ENCODE measurements around the gene RIIAD1.

RIIAD1 gene

DNA sequence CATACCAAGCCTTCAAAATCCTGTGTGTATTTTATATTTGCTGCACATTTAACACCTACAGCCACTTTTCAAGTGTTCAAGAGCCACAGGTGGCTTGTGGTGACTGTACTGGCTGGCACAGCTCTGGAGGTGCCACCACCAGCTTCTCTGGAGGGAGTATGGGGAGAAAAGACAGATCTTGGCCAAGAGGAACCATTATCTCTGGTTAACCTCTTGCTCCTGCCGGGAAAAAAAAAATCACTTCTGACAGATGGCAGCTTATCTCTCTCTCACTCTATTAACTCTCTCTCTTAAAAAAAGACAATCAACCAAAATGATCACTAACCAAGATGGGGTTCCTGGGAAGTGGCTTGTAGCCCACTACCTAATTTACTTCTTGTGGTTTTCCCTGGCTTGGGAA, 1.2 kb upstream of the RIIAD1 start:
- no peak for DNase-seq (ENCODE audit: extremely low spot score)
- CTCF ChIA-PET = no interaction called here
- POLR2A ChIA-PET = interaction anchor here (1.1 kb wide), 1 partner anchor 43 kb away, joined by 4 read pairs; the partner anchor contains the start of gene MRPL9
- TF ChIP-seq HDGF (IDR thresholded peaks at IDR 0.05; ENCODE audit: borderline replicate concordance) (no peak), SUZ12 (IDR thresholded peaks at IDR 0.05) (no peak)

DNA sequence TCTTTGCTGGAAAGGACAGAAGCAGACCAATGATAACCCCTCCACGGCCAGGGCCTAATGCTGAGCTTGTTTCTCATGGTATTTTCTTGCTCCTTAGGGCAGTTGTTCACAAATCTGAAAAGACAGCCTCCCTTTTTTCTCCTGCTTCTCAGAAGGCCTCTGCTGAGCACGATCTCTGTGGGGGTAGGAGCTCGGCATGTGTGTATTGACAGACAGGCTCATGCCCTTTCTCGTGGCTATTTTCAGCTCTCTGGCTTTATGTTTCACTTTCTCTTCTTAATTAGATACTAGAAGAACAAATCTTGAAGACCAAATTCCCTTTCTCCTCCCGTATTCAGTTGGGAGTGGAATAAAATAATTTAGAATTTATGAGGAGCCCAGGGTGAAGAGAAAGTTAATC, 768 bp upstream of the RIIAD1 start:
- no peak for TF ChIP-seq ELF4 (IDR thresholded peaks at IDR 0.05)
- POLR2A ChIA-PET = interaction anchor here (1.1 to 1.2 kb wide), 2 partner anchors 42 to 179 kb away, joined by 3 to 4 read pairs; partner anchors contain the start of gene MRPL9
- DNase-seq (ENCODE audit: extremely low spot score) = no peak
- CTCF ChIA-PET = no interaction called here

DNA sequence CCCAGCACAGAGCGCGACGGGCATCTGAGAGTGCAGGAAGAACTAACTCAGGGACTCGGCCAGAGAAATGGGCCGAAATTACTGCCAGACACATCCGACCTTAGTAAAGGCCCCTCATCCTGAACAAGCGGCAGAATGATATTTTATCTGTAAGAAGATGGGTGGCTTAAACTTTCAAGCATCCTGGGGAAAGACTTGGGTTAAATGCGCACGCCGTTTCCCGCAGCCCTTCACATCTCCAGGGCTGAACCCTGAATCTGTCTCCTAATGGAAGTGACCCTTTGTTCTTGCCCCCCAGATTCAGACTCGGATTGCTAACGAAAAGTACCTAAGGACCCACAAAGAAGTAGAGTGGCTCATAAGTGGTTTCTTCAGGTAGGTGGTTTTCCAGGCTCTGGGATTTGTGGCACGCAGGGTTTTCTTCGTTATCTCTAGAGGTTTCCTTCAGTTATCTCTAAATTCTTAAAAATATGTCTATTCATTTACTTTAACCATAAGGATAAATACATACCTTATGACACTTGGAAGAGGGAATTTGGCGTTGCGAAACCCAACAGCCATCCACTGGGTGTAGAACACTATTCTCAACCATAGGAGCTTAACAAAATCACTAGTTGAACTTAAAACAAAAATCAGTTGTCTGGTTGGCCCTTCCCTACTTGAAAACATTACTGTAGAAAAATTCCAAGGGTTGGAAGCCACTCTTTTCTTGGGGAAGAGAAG, 627 bp downstream of the RIIAD1 start:
- POLR2A ChIA-PET = no interaction called here

DNA sequence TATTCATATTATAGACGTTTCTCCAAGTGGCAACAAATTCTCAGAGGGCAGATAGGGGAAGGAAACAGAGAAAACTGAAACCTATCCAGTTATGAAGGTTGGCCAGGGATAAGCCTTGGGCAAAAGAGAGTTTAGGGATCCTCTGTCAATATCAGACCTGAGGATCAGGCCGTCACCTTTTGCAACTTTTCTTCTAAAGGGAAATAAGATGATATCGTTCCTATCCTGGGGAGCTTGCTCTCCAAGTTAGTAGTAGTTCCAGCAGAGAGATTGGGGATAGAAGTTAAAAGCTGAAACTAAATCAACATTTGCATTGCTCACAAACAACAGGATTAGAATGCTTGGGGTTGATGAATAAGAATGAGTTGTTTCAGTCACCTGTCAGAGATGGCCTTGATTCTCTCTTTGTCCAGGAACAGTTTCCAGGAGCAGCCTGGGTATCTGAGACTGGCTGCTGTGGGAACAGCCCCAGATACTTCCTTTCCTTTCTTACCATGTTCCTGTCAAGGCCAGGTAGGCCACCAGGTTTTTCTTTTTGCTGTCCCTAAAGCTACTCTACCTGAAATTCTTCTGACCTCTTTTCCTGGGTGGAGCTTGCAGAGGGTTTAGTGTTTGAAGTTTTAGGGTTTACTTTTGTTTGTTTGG, 2.5 kb downstream of the RIIAD1 start:
- TF ChIP-seq L3MBTL2 (conservative IDR thresholded peaks at IDR 0.05) = no peak
- TF ChIP-seq HDGF (IDR thresholded peaks at IDR 0.05; ENCODE audit: borderline replicate concordance) = no peak
- TF ChIP-seq CTBP1 (IDR thresholded peaks at IDR 0.05; ENCODE audit: borderline replicate concordance) = no peak
- ChIA-PET POLR2A (no interaction called here), CTCF (interaction anchor here (1.4 kb wide), 1 partner anchor 11 kb away, joined by 3 read pairs; no protein-coding TSS in a partner anchor)
- no peak for DNase-seq (ENCODE audit: extremely low spot score)

More for the DNA sequence above, 627 bp downstream of the RIIAD1 start:
- TF ChIP-seq FOXA1 (IDR thresholded peaks at IDR 0.05) (no peak), NFRKB (IDR thresholded peaks at IDR 0.05) (no peak), SP1 (IDR thresholded peaks at IDR 0.05) (no peak), LEF1 (IDR thresholded peaks at IDR 0.05; ENCODE audit: borderline replicate concordance) (no peak), FOXK2 (IDR thresholded peaks at IDR 0.05) (no peak), ARNT (IDR thresholded peaks at IDR 0.05) (no peak)
- DNase-seq (ENCODE audit: extremely low spot score) = no peak
- CTCF ChIA-PET = interaction anchor here (1.3 kb wide), 1 partner anchor 13 kb away, joined by 3 read pairs; no protein-coding TSS in a partner anchor

DNA sequence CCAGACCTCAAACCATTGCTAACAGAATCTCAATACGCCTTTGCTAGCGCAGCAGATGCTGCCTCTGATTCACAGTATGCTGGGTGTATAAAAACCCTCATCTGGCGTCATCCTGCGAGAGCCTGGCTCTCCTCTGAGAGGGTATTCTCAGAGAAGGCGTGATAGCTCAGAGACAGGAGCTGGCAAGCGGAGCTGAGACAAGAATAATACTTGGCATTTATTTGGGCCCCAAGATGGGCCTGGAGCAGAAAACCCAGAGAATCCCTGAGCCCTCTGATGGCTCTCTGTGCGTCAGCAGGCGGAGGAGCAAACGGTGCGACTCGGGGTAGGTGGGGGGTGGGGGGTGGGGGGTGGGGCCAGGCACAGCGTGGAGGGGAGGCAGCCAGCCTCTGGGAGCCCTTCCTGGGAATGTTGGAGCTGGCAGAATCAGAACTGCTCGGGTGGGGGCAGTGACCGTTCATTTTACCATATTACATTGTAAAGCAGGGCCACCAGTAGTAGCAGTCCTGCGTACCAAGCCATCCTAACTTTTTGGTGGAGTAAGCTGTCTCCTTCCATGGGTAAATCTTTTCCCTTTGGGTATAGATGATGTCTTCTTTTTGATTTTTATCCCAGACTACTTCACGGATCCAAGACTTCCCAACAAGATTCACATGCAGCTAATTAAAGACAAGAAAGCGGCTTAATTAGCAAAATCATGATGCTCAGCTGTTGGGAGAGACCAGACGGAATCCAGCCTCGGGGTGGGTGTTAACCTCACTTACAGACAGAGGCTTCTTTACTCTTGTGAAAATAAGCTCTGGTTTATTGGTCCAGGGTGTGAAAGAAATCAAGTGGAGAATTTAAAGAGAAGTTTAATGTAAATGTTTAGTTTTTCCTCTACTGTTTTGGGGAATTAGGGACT, 7.1 kb downstream of the RIIAD1 start:
- CTCF ChIA-PET = interaction anchor here (0.7 kb wide), 1 partner anchor 427 kb away, joined by 3 read pairs; no protein-coding TSS in a partner anchor
- POLR2A ChIA-PET = interaction anchor here (0.6 to 1.0 kb wide), 2 partner anchors 187 to 189 kb away, joined by 3 read pairs; partner anchors contain the start of gene TUFT1
- TF ChIP-seq ELF4 (IDR thresholded peaks at IDR 0.05) (no peak), L3MBTL2 (conservative IDR thresholded peaks at IDR 0.05) (no peak), PKNOX1 (IDR thresholded peaks at IDR 0.05) (no peak), FOXA1 (IDR thresholded peaks at IDR 0.05) (no peak), LEF1 (IDR thresholded peaks at IDR 0.05; ENCODE audit: borderline replicate concordance) (no peak)
- DNase-seq (ENCODE audit: extremely low spot score) = no peak

DNA sequence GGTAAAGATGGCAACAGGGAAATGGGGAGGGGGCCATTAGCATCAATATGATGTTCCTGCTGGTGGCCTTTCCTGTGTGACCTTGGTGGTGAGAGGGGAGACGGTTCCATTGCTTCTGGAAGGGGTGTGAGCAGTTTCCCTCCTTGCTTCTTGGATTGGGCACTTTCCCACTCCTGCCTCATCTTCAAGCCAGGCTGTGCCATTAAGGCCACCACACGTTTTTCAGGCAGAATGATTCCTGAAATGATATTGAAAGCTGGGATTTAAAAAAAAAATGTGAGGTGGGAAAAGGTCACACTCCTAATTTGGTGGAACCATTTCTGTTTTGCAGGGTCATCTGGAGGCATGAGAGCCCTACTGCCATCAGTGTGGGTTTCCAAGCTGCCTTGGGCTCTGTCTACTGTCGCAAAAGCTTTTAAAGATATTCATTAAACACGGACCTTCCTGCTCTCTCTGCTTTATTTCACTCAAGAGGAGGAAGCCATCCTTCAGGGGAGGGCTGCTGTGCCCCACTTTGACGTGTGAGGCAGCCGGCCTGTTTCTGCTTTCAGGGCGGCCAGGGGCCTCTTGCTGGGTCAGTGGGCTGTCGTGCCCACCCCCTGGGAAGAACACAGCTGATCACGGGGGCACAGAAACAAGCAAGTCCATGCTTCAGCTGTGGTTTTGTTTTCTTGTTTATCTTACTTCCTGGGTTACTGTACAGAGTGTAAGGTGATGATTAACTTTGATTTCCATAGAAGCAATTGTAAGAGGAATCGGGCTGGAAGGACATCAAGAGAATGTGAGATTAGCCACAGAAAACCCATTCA, 8.0 kb downstream of the RIIAD1 start:
- no peak for TF ChIP-seq SP1 (IDR thresholded peaks at IDR 0.05)
- TF ChIP-seq FOXM1 (IDR thresholded peaks at IDR 0.05; ENCODE audit: borderline replicate concordance) = no peak
- no peak for TF ChIP-seq HDGF (IDR thresholded peaks at IDR 0.05; ENCODE audit: borderline replicate concordance)
- no peak for TF ChIP-seq ZNF384 (IDR thresholded peaks at IDR 0.05)
- TF ChIP-seq PKNOX1 (IDR thresholded peaks at IDR 0.05) = no peak
- TF ChIP-seq SUZ12 (IDR thresholded peaks at IDR 0.05) = no peak
- no peak for TF ChIP-seq FOXK2 (IDR thresholded peaks at IDR 0.05)
- TF ChIP-seq LEF1 (IDR thresholded peaks at IDR 0.05; ENCODE audit: borderline replicate concordance) = no peak
- no peak for TF ChIP-seq CTBP1 (IDR thresholded peaks at IDR 0.05; ENCODE audit: borderline replicate concordance)
- ChIA-PET CTCF (interaction anchor here (1.0 kb wide), 1 partner anchor 107 kb away, joined by 3 read pairs; no protein-coding TSS in a partner anchor), POLR2A (interaction anchor here (0.6 to 1.3 kb wide), 3 partner anchors 188 to 190 kb away, joined by 3 to 4 read pairs (median 3); partner anchors contain the start of gene TUFT1)
- DNase-seq (ENCODE audit: extremely low spot score) = no peak

DNA sequence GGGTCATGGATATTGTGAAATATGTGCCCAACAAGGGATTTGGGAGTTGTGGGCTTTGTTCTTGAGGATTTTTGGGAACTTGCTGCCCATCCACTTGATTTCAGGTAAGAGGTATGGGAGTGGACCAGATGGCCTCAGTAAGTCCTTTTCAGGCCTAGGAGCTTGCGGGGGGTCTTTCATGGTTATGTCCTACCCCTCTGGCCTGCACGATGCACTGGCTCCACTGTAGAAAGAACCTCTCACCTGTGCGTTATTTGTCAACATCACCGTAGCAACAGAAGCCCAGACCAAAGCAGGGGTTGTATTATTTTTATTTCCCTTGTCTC, 8.6 kb downstream of the RIIAD1 start:
- ChIA-PET CTCF (interaction anchor here (1.0 kb wide), 1 partner anchor 107 kb away, joined by 3 read pairs; no protein-coding TSS in a partner anchor), POLR2A (interaction anchor here (1.3 kb wide), 1 partner anchor 190 kb away, joined by 4 read pairs; the partner anchor contains the start of gene TUFT1)
- TF ChIP-seq NFRKB (IDR thresholded peaks at IDR 0.05) = no peak
- no peak for TF ChIP-seq TARDBP (IDR thresholded peaks at IDR 0.05)
- TF ChIP-seq BHLHE40 (IDR thresholded peaks at IDR 0.05; ENCODE audit: borderline replicate concordance) = no peak
- no peak for TF ChIP-seq ELF4 (IDR thresholded peaks at IDR 0.05)
- no peak for DNase-seq (ENCODE audit: extremely low spot score)

Measured in HEK293T (cell line).